A549 (cell line): ENCODE measurements around the gene PDSS2.

Experiments
- BCL3 ChIP-seq: fragments of >200 bp; sonication (Bioruptor Twin); formaldehyde crosslinking; IDR thresholded peaks from 3 replicates; pipeline ENCODE4 v1.6.1; 2016
- CHD4 ChIP-seq: fragments of 200-600 bp; sonication (generic); IDR thresholded peaks from 2 replicates; pipeline ENCODE4 v1.6.1; 2016; ENCODE audit warnings: antibody characterized with exemption, mild to moderate bottlenecking, borderline replicate concordance
- CTCF ChIP-seq: fragments of >200 bp; sonication (Bioruptor Twin); formaldehyde crosslinking; IDR thresholded peaks from 3 replicates; pipeline ENCODE4 v1.5.1; 2016
- EHMT2 ChIP-seq: fragments of 200-600 bp; sonication (generic); IDR thresholded peaks from 2 replicates; pipeline ENCODE4 v1.6.1; 2016; ENCODE audit warnings: antibody characterized with exemption, low read depth, mild to moderate bottlenecking, moderate library complexity
- EP300 ChIP-seq, 2 experiments: fragments of >200 bp; sonication (Bioruptor Twin); formaldehyde crosslinking; IDR thresholded peaks; 2 replicates in 1 of 2; 3 replicates in 1 of 2; pipeline ENCODE4 v1.6.1; 2016 to 2017
- KDM1A ChIP-seq: fragments of 200-600 bp; sonication (generic); IDR thresholded peaks from 2 replicates; pipeline ENCODE4 v1.6.1; 2016; ENCODE audit warnings: low read depth, mild to moderate bottlenecking
- MAX ChIP-seq: IDR thresholded peaks from 2 replicates; pipeline ENCODE4 v1.6.1; 2012
- MAZ ChIP-seq: fragments of 150-350 bp; IDR thresholded peaks from 2 replicates; pipeline ENCODE4 v1.6.1; 2014; ENCODE audit warnings: antibody characterized with exemption, low read depth, low read length, borderline replicate concordance
- POLR2A ChIP-seq: IDR thresholded peaks from 2 replicates; pipeline ENCODE4 v1.6.1; 2012; ENCODE audit warnings: mild to moderate bottlenecking, low read length
- RAD21 ChIP-seq, 2 experiments: fragments of >200 bp in 1 of 2; sonication (Bioruptor Twin) in 1 of 2; formaldehyde crosslinking in 1 of 2; IDR thresholded peaks in 1 of 2; conservative IDR thresholded peaks in 1 of 2; 2 replicates in 1 of 2; 3 replicates in 1 of 2; pipeline ENCODE4 v1.6.1; 2012 to 2018; ENCODE audit warnings: inconsistent platforms in 1 of 2
- TFCP2L1 ChIP-seq: fragments of 250-450 bp; sonication (Bioruptor Pico); IDR thresholded peaks from 2 replicates; pipeline ENCODE4 v1.5.0; 2021; ENCODE audit warnings: mild to moderate bottlenecking
- USF2 ChIP-seq: fragments of 450-650 bp; IDR thresholded peaks from 2 replicates; pipeline ENCODE4 v1.6.1; 2014; ENCODE audit warnings: antibody characterized with exemption
- ZNF302 ChIP-seq: fragments of 250-450 bp; sonication (Bioruptor Pico); IDR thresholded peaks from 2 replicates; pipeline ENCODE4 v1.9.0; 2021; ENCODE audit warnings: inconsistent platforms, mild to moderate bottlenecking, moderate library complexity

- TF ChIP-seq CHD4: no peak
- TF ChIP-seq CTCF: no peak
- no peak for TF ChIP-seq POLR2A
- TF ChIP-seq TFCP2L1 (CRISPR knock-in tag): no peak
- TF ChIP-seq MAZ: no peak
- TF ChIP-seq MAX: no peak
- TF ChIP-seq ZNF302 (CRISPR knock-in tag): no peak
- no peak for TF ChIP-seq EP300 (IDR thresholded peaks at IDR 0.05)
- no peak for TF ChIP-seq KDM1A
- TF ChIP-seq BCL3: no peak
- no peak for TF ChIP-seq USF2
- TF ChIP-seq RAD21 (conservative IDR thresholded peaks at IDR 0.05 in 1 of 2, IDR thresholded peaks at IDR 0.05 in 1 of 2): no peak
- TF ChIP-seq EHMT2: no peak
These were observed 329.9 kb downstream of the PDSS2 start for GRCh38 chr6:107129370-107129925.
